SK-N-SH (cell line): Measurements from ENCODE around the gene WDR86. TPM values are rescaled to one million over a fixed set of nuclear protein-coding genes. Genes with fewer than 3 reads are reported as not detected.

Experiments used
- CTCF ChIA-PET: fragments of 300-600, 350-600 bp; formaldehyde crosslinking; extraction: SDS; loops from one replicate; lab custom pipeline; 2021; lab: Yijun Ruan, JAX
- POLR2A ChIA-PET: fragments of 350-600 bp; sonication (Branson Sonifier 250); formaldehyde crosslinking; extraction: SDS; loops from one replicate; lab custom pipeline; 2020; ENCODE audit warnings: antibody characterized with exemption, inconsistent platforms; lab: Yijun Ruan, JAX
- DNase-seq: peaks from one replicate; pipeline ENCODE4 v3.0.0; 2012
- H2AFZ ChIP-seq: fragments of 200-600 bp; sonication (generic); 2 replicates; pipeline ENCODE4 v1.8.1; 2016; ENCODE audit warnings: antibody characterized with exemption, mild to moderate bottlenecking, low read depth
- H3F3A ChIP-seq: fragments of 200-600 bp; sonication (generic); replicated peaks from 2 replicates; pipeline ENCODE3; 2016; ENCODE audit warnings: antibody characterized with exemption, mild to moderate bottlenecking; ENCODE audit not compliant: insufficient read depth
- H3K27ac ChIP-seq, 2 experiments: fragments of 200-500 bp in 1 of 2; fragments of 200-600 bp in 1 of 2; sonication (Bioruptor generic) in 1 of 2; sonication (generic), shearing (Covaris generic) in 1 of 2; 2 replicates each; pipeline versions ENCODE4 v1.5.1 to v1.6.1; 2014 to 2016; ENCODE audit warnings: low read depth in 2 of 2, inconsistent platforms in 1 of 2, low read length in 1 of 2, mild to moderate bottlenecking in 1 of 2, mixed read lengths in 1 of 2
- H3K27me3 ChIP-seq: fragments of 200-600 bp; sonication (generic), shearing (Covaris generic); 2 replicates; pipeline ENCODE4 v1.6.1; 2016; ENCODE audit warnings: mixed run types; ENCODE audit not compliant: insufficient read depth
- H3K36me3 ChIP-seq, 2 experiments: fragments of 200-500 bp in 1 of 2; fragments of 200-600 bp in 1 of 2; sonication (Bioruptor generic) in 1 of 2; sonication (generic) in 1 of 2; replicated peaks in 1 of 2; 2 replicates each; pipeline versions ENCODE3 to v1.5.1; 2014 to 2016; ENCODE audit warnings: low read length in 1 of 2, mild to moderate bottlenecking in 1 of 2; ENCODE audit not compliant: insufficient read depth in 2 of 2, control insufficient read depth in 1 of 2
- H3K4me1 ChIP-seq, 2 experiments: fragments of 200-500 bp in 1 of 2; fragments of 200-600 bp in 1 of 2; sonication (Bioruptor generic) in 1 of 2; sonication (generic), shearing (Covaris generic) in 1 of 2; 2 replicates each; pipeline versions ENCODE4 v1.5.1 to v1.6.1; 2014 to 2016; ENCODE audit warnings: low read depth in 1 of 2, low read length in 1 of 2, mixed run types in 1 of 2; ENCODE audit not compliant: insufficient read depth in 2 of 2, control insufficient read depth in 1 of 2
- H3K4me2 ChIP-seq: fragments of 200-600 bp; sonication (generic), shearing (Covaris generic); 2 replicates; pipeline ENCODE4 v1.6.1; 2017; ENCODE audit warnings: mixed run types
- H3K4me3 ChIP-seq, 2 experiments: fragments of 200-500 bp in 1 of 2; fragments of 200-600 bp in 1 of 2; sonication (Bioruptor generic) in 1 of 2; sonication (generic), shearing (Covaris generic) in 1 of 2; 2 replicates each; pipeline versions ENCODE4 v1.5.1 to v1.8.1; 2014 to 2016; ENCODE audit warnings: low read depth in 2 of 2, inconsistent platforms in 1 of 2, low read length in 1 of 2, mild to moderate bottlenecking in 1 of 2, mixed read lengths in 1 of 2, moderate library complexity in 1 of 2
- H3K79me2 ChIP-seq: fragments of 200-600 bp; sonication (generic); 2 replicates; pipeline ENCODE4 v1.8.1; 2017; ENCODE audit warnings: mild to moderate bottlenecking; ENCODE audit not compliant: insufficient read depth
- H3K9ac ChIP-seq: fragments of 200-600 bp; sonication (generic); 2 replicates; pipeline ENCODE4 v1.6.1; 2017; ENCODE audit warnings: mixed run types
- H3K9me2 ChIP-seq: fragments of 200-600 bp; sonication (generic); 2 replicates; pipeline ENCODE4 v1.6.1; 2017; ENCODE audit warnings: mixed run types
- H3K9me3 ChIP-seq: fragments of 200-600 bp; sonication (generic); 2 replicates; pipeline ENCODE4 v1.6.1; 2017; ENCODE audit warnings: mixed run types, mild to moderate bottlenecking, moderate library complexity
- H4K20me1 ChIP-seq: fragments of 200-600 bp; sonication (generic); 2 replicates; pipeline ENCODE4 v1.6.1; 2017; ENCODE audit warnings: mild to moderate bottlenecking, mixed run types; ENCODE audit not compliant: insufficient read depth
- CHD2 ChIP-seq: fragments of 150-350 bp; IDR thresholded peaks from 2 replicates; pipeline ENCODE4 v1.6.1; 2018; ENCODE audit warnings: low read length; ENCODE audit not compliant: partially characterized antibody
- CTCF ChIP-seq: fragments of 200-600 bp; sonication (generic); IDR thresholded peaks from 2 replicates; pipeline ENCODE4 v1.6.1; 2017; ENCODE audit warnings: antibody characterized with exemption, mild to moderate bottlenecking, moderate library complexity
- ELF1 ChIP-seq: IDR thresholded peaks from 2 replicates; pipeline ENCODE4 v1.4.0; 2012
- EZH2phosphoT487 ChIP-seq: fragments of 200-600 bp; sonication (generic); IDR thresholded peaks from 2 replicates; pipeline ENCODE4 v1.6.1; 2017; ENCODE audit warnings: low read depth, mixed run types, mild to moderate bottlenecking, antibody characterized with exemption, moderate library complexity, borderline replicate concordance
- FOXM1 ChIP-seq: IDR thresholded peaks from 2 replicates; pipeline ENCODE4 v1.4.0; 2012; ENCODE audit warnings: low read depth, mild to moderate bottlenecking
- GATA2 ChIP-seq: sonication (generic); formaldehyde crosslinking; IDR thresholded peaks from 2 replicates; pipeline ENCODE4 v1.5.0; 2020; ENCODE audit warnings: mild to moderate bottlenecking, missing genetic modification reagents
- IRF3 ChIP-seq: fragments of 150-350 bp; IDR thresholded peaks from 2 replicates; pipeline ENCODE4 v1.6.1; 2016; ENCODE audit warnings: mild to moderate bottlenecking, low read depth, low read length
- JUND ChIP-seq: IDR thresholded peaks from 2 replicates; pipeline ENCODE4 v1.4.0; 2012
- MEF2A ChIP-seq: IDR thresholded peaks from 2 replicates; pipeline ENCODE4 v1.4.0; 2012; ENCODE audit warnings: low read depth, borderline replicate concordance
- NFIC ChIP-seq: IDR thresholded peaks from 2 replicates; pipeline ENCODE4 v1.4.0; 2012; ENCODE audit warnings: borderline replicate concordance
- NRF1 ChIP-seq: IDR thresholded peaks from 2 replicates; pipeline ENCODE4 v1.6.1; 2012; ENCODE audit warnings: low read depth, mild to moderate bottlenecking, low read length
- PBX3 ChIP-seq: IDR thresholded peaks from 2 replicates; pipeline ENCODE4; 2012
- POLR2AphosphoS5 ChIP-seq: IDR thresholded peaks from 2 replicates; pipeline ENCODE4 v1.6.1; 2012; ENCODE audit warnings: low read depth, low read length
- RAD21 ChIP-seq: IDR thresholded peaks from 2 replicates; pipeline ENCODE4 v1.6.1; 2012; ENCODE audit warnings: mild to moderate bottlenecking, low read length
- RCOR1 ChIP-seq: fragments of 150-350 bp; IDR thresholded peaks from 2 replicates; pipeline ENCODE4 v1.6.1; 2017; ENCODE audit warnings: antibody characterized with exemption, low read length
- RXRA ChIP-seq: IDR thresholded peaks from 2 replicates; pipeline ENCODE4 v1.4.0; 2012; ENCODE audit warnings: low read depth, mild to moderate bottlenecking, borderline replicate concordance
- SMC3 ChIP-seq: IDR thresholded peaks from 2 replicates; pipeline ENCODE4 v1.6.1; 2012; ENCODE audit warnings: low read depth, low read length, improper control_type of control experiment
- USF2 ChIP-seq: fragments of 150-350 bp; IDR thresholded peaks from 2 replicates; pipeline ENCODE4 v1.6.1; 2017; ENCODE audit warnings: antibody characterized with exemption, low read length, low read depth, borderline replicate concordance
- YY1 ChIP-seq: IDR thresholded peaks from 2 replicates; pipeline ENCODE4 v1.4.0; 2012; ENCODE audit warnings: low read depth, mild to moderate bottlenecking
- WGBS: methylation state at CpG from one replicate; pipeline ENCODE4 v1.1.6; 2017; ENCODE audit warnings: low lambda C conversion rate; 5-methylcytosine and 5-hydroxymethylcytosine counted together
- polyA plus RNA-seq, 3 experiments: library from polyadenylated mRNA; depleted of rRNA; stranded (reverse); fragments of >200 nt; gene quantifications; 2 replicates each; pipeline ENCODE4 v1.2.3, GENCODE V29; 2012

The WDR86 gene
- polyA plus RNA-seq, 1 of the 3 experiments (the other 2 are of a cell fraction) = 1.0 TPM

- H3K9me3 ChIP-seq = no peaks in the 10 kb centered on the region
- H3K79me2 ChIP-seq = no peaks in the 10 kb centered on the region
- no peaks in the 10 kb centered on the region for H3K9me2 ChIP-seq
- no peak overlapping the region for H3K4me3 ChIP-seq
- DNase-seq = no peak
- TF ChIP-seq MEF2A = no peak
- TF ChIP-seq POLR2AphosphoS5 = no peak
- TF ChIP-seq GATA2 = no peak
- TF ChIP-seq EZH2phosphoT487 = no peak
- TF ChIP-seq NRF1 = no peak
- no peak for TF ChIP-seq FOXM1
- TF ChIP-seq RXRA = no peak
- TF ChIP-seq NFIC = no peak
- no peak for TF ChIP-seq RCOR1
- no peak for TF ChIP-seq CTCF
- H3F3A ChIP-seq = peaks cover 4% of the 10 kb centered on the region
- H3K4me2 ChIP-seq = no peak overlapping the region
- H3K27ac ChIP-seq = no peak overlapping the region; a peak in 1 of 4 replicates
- no peaks in the 10 kb centered on the region for H3K27me3 ChIP-seq
- CTCF ChIA-PET = interaction anchor here (0.5 to 1.9 kb wide), 7 partner anchors 10 to 381 kb away, joined by 3 to 6 read pairs (median 3); partner anchors contain the start of gene WDR86
- no peaks in the 10 kb centered on the region for H4K20me1 ChIP-seq
- H3K9ac ChIP-seq = no peak overlapping the region
- H3K36me3 ChIP-seq = peaks cover 20 to 55% of the 10 kb centered on the region in 2 experiments
- POLR2A ChIA-PET = no interaction called here
- H2AFZ ChIP-seq = no peak overlapping the region
- H3K4me1 ChIP-seq = peaks cover 0 to 6% of the 10 kb centered on the region in 2 experiments; a peak in 1 of 4 replicates
- 91% methylated on average over 17 of the region's 17 CpGs for WGBS
Measured at GRCh38 chr7:151378496-151379192, 31.2 kb downstream of the WDR86 start.

GRCh38 chr7:151378011-151378410 lies 31.8 kb downstream of the WDR86 start:
- Histone ChIP-seq H3K9ac (no peak overlapping the region), H3K4me1 (peaks cover 0 to 13% of the 10 kb centered on the region in 2 experiments; a peak in 1 of 4 replicates), H4K20me1 (no peaks in the 10 kb centered on the region), H3K27ac (no peak overlapping the region), H3K79me2 (no peaks in the 10 kb centered on the region), H3K36me3 (peaks cover 23 to 60% of the 10 kb centered on the region in 2 experiments), H3K27me3 (no peaks in the 10 kb centered on the region), H2AFZ (no peak overlapping the region), H3K4me3 (no peak overlapping the region), H3F3A (peaks cover 4% of the 10 kb centered on the region), H3K9me3 (no peaks in the 10 kb centered on the region), H3K9me2 (no peaks in the 10 kb centered on the region), H3K4me2 (no peak overlapping the region)
- DNase-seq = no peak
- WGBS = 95% methylated on average over 9 of the region's 9 CpGs
- ChIA-PET CTCF (interaction anchor here (1.0 to 1.9 kb wide), 3 partner anchors 10 to 70 kb away, joined by 3 to 6 read pairs (median 3); partner anchors contain the start of gene WDR86), POLR2A (no interaction called here)
- TF ChIP-seq JUND (no peak), RCOR1 (no peak), SMC3 (no peak), IRF3 (no peak), PBX3 (no peak), EZH2phosphoT487 (no peak), USF2 (no peak), YY1 (no peak), CHD2 (no peak), ELF1 (no peak), RAD21 (no peak)
